Trophoblast cell (in vitro differentiated cells and primary cell): ENCODE measurements around the gene OTOL1.

Experiments used
- DNase-seq, 2 donors: peaks; one replicate each; pipeline ENCODE4 v3.0.0-alpha.2; 2016
- H2AFZ ChIP-seq: 2 replicates; pipeline ENCODE4 v1.6.1; 2013; ENCODE audit warnings: low read length, moderate library complexity, mild to moderate bottlenecking; ENCODE audit not compliant: insufficient read depth, poor library complexity
- H2AK5ac ChIP-seq: 2 replicates; pipeline ENCODE4 v1.6.1; 2013; ENCODE audit warnings: mild to moderate bottlenecking, low read length
- H2BK120ac ChIP-seq: 2 replicates; pipeline ENCODE4 v1.6.1; 2013; ENCODE audit warnings: low read length, mild to moderate bottlenecking, moderate library complexity; ENCODE audit not compliant: insufficient read depth, poor library complexity
- H2BK12ac ChIP-seq: 2 replicates; pipeline ENCODE4 v1.6.1; 2013; ENCODE audit warnings: mild to moderate bottlenecking, low read length, moderate library complexity
- H2BK5ac ChIP-seq: 2 replicates; pipeline ENCODE4 v1.6.1; 2013; ENCODE audit warnings: low read length, low read depth, moderate library complexity, mild to moderate bottlenecking; ENCODE audit not compliant: poor library complexity
- H3K14ac ChIP-seq: 2 replicates; pipeline ENCODE4 v1.6.1; 2013; ENCODE audit warnings: mild to moderate bottlenecking, low read length
- H3K18ac ChIP-seq: 2 replicates; pipeline ENCODE4 v1.6.1; 2013; ENCODE audit warnings: mild to moderate bottlenecking, low read length
- H3K23ac ChIP-seq: 2 replicates; pipeline ENCODE4 v1.6.1; 2013; ENCODE audit warnings: low read length
- H3K27ac ChIP-seq: 2 replicates; pipeline ENCODE4 v1.5.1; 2013; ENCODE audit warnings: low read depth, mild to moderate bottlenecking, inconsistent platforms, low read length, moderate library complexity
- H3K27me3 ChIP-seq: 2 replicates; pipeline ENCODE4 v1.6.1; 2013; ENCODE audit warnings: inconsistent platforms, mild to moderate bottlenecking, low read length, moderate library complexity; ENCODE audit not compliant: insufficient read depth
- H3K36me3 ChIP-seq, 2 experiments: 1 replicate in 1 of 2; 2 replicates in 1 of 2; pipeline ENCODE4 v1.6.1; 2013; ENCODE audit warnings: low read length in 2 of 2, mild to moderate bottlenecking in 2 of 2, moderate library complexity in 1 of 2; ENCODE audit not compliant: insufficient read depth in 2 of 2, control insufficient read depth in 1 of 2
- H3K4ac ChIP-seq: 2 replicates; pipeline ENCODE4 v1.6.1; 2013; ENCODE audit warnings: low read depth, mild to moderate bottlenecking, low read length, moderate library complexity
- H3K4me1 ChIP-seq, 2 experiments: 1 replicate in 1 of 2; 2 replicates in 1 of 2; pipeline ENCODE4 v1.6.1; 2013; ENCODE audit warnings: low read length in 2 of 2, mild to moderate bottlenecking in 2 of 2, moderate library complexity in 1 of 2; ENCODE audit not compliant: insufficient read depth in 2 of 2, control insufficient read depth in 1 of 2
- H3K4me2 ChIP-seq: 2 replicates; pipeline ENCODE4 v1.6.1; 2013; ENCODE audit warnings: inconsistent platforms, mild to moderate bottlenecking, low read length, moderate library complexity
- H3K4me3 ChIP-seq: 2 replicates; pipeline ENCODE4 v1.5.1; 2013; ENCODE audit warnings: mild to moderate bottlenecking, low read depth, low read length, inconsistent platforms
- H3K79me1 ChIP-seq: one replicate; pipeline ENCODE4 v1.6.1; 2013; ENCODE audit warnings: low read length
- H3K79me2 ChIP-seq: 2 replicates; pipeline ENCODE4 v1.6.1; 2013; ENCODE audit warnings: low read length, mild to moderate bottlenecking; ENCODE audit not compliant: control insufficient read depth, insufficient read depth, poor library complexity
- H3K9ac ChIP-seq: 2 replicates; pipeline ENCODE4 v1.6.1; 2013; ENCODE audit warnings: mild to moderate bottlenecking, low read length
- H3K9me3 ChIP-seq: 2 replicates; pipeline ENCODE4 v1.6.1; 2013; ENCODE audit warnings: low read depth, mild to moderate bottlenecking, control low read depth, inconsistent platforms, low read length; ENCODE audit not compliant: insufficient read depth
- H4K12ac ChIP-seq: 2 replicates; pipeline ENCODE4 v1.6.1; 2013; ENCODE audit warnings: low read depth, mild to moderate bottlenecking, low read length, moderate library complexity
- H4K8ac ChIP-seq: 2 replicates; pipeline ENCODE4 v1.6.1; 2013; ENCODE audit warnings: low read depth, mild to moderate bottlenecking, low read length, moderate library complexity
- H4K91ac ChIP-seq: one replicate; pipeline ENCODE4 v1.6.1; 2013; ENCODE audit warnings: low read depth, mild to moderate bottlenecking, low read length, moderate library complexity
- WGBS: extraction: QIAGEN DNeasy Blood & Tissue Kit; methylation state at CpG from one replicate; pipeline ENCODE4 v1.1.7; 2013; ENCODE audit warnings: missing lambda C conversion rate; ENCODE audit not compliant: insufficient read length, insufficient coverage; ENCODE audit errors: extremely low coverage; 5-methylcytosine and 5-hydroxymethylcytosine counted together

OTOL1 gene

DNA sequence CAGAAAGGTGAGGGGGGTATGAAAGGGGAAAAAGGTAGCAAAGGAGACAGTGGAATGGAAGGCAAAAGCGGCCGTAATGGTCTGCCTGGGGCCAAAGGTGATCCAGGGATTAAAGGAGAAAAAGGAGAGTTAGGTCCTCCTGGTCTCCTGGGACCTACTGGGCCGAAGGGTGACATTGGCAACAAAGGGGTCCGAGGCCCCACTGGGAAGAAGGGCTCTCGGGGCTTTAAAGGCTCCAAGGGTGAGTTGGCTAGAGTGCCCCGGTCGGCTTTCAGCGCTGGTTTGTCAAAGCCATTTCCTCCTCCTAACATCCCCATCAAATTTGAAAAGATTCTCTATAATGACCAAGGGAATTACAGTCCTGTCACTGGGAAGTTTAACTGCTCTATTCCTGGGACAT is 6.7 kb downstream of the OTOL1 start:
- no peak for DNase-seq
- Histone ChIP-seq H2BK120ac (no peak overlapping the region), H2AK5ac (no peak overlapping the region), H2BK5ac (no peak overlapping the region), H3K36me3 (no peaks in the 10 kb centered on the region), H3K14ac (no peak overlapping the region), H3K9ac (no peak overlapping the region), H3K79me2 (no peaks in the 10 kb centered on the region), H3K23ac (no peak overlapping the region), H3K27ac (no peak overlapping the region), H3K4me3 (no peak overlapping the region), H3K27me3 (no peaks in the 10 kb centered on the region), H4K12ac (no peak overlapping the region), H2AFZ (no peak overlapping the region), H4K8ac (no peak overlapping the region), H4K91ac (no peak overlapping the region), H2BK12ac (no peak overlapping the region), H3K4ac (no peak overlapping the region), H3K4me2 (no peak overlapping the region), H3K79me1 (no peaks in the 10 kb centered on the region), H3K9me3 (no peaks in the 10 kb centered on the region), H3K4me1 (no peaks in the 10 kb centered on the region), H3K18ac (no peak overlapping the region)
- no CpG with 5 or more reads among the region's 8 CpGs for WGBS

DNA sequence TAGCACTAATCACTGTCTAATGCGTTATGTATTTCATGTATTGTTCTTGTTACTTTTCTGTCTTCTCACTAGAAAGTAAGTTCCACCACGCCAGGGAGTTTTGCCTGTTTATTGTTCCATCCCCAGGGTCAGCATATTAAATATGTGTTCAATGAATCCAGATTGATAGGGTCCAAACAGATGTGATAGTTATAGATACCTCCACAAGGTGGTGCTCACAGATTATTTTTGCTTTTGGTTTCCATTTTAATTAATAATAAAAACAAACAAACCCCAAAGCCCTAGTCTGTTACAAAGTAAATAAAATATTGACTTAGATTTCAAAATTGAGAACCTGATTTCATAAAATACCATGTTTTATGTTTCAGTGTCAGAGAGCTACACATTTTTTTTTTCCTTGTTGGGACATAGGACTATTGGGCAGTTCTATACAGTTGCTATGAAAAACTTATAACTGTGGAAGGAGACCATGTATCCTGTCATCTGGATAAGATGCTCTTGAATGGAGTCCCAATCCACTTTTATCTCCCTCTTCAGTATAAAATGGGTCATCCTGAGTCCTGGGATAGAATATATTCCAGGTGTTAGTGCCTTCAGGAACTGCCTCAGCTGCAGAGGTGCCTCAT is 12.4 kb downstream of the OTOL1 start:
- H3K18ac ChIP-seq = no peak overlapping the region
- H2BK12ac ChIP-seq = no peak overlapping the region
- no peak overlapping the region for H3K23ac ChIP-seq
- no peak overlapping the region for H3K4me2 ChIP-seq
- no peak overlapping the region for H3K9ac ChIP-seq
- no peak overlapping the region for H2BK5ac ChIP-seq
- no peak overlapping the region for H2BK120ac ChIP-seq
- no peaks in the 10 kb centered on the region for H3K79me2 ChIP-seq
- H2AK5ac ChIP-seq = no peak overlapping the region
- no peak overlapping the region for H4K12ac ChIP-seq
- H3K4me1 ChIP-seq = no peaks in the 10 kb centered on the region
- H3K4ac ChIP-seq = no peak overlapping the region
- H2AFZ ChIP-seq = no peak overlapping the region
- H3K9me3 ChIP-seq = no peaks in the 10 kb centered on the region
- no CpG with 5 or more reads among the region's 2 CpGs for WGBS
- H3K36me3 ChIP-seq = no peaks in the 10 kb centered on the region
- H3K27ac ChIP-seq = no peak overlapping the region
- peak in 1 of 2 donors; percentile 34 for DNase-seq
- H3K14ac ChIP-seq = no peak overlapping the region
- H4K91ac ChIP-seq = no peak overlapping the region
- no peak overlapping the region for H3K4me3 ChIP-seq
- H3K79me1 ChIP-seq = no peaks in the 10 kb centered on the region
- H3K27me3 ChIP-seq = no peaks in the 10 kb centered on the region
- H4K8ac ChIP-seq = no peak overlapping the region

DNA sequence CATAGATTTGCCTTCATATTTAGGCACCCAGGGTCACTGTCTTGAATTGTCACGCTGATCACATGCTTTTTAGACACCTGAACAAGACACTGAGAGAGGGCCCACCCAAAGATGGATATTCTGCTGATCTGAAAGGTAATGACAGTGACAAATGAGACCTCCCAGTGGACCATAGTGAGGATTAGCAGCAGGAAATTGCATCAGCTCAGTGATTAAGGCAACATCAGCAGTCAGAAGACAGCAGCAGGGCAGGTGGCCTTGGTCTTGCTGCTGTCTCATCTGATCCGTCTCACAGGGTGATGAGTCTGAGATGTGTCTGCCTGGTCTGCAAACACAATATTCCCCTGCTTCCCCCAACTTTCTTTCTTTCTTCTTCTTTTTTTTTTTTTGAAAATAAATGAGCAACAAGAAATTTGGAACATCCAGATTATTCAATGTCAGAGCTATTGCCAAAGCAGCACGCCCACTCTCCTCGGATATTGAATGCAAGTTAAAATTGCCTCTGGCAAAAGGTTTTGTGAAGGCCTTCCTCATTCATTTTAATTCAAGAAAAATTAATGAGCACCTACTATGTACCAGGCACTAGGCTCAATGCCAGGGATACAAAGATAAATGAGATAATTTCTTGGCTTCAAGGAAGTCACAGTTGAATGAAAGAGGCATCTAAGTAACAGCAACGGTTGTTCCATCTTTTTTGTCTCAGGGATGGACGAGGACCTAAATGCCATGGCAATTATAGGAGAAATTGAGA is 14.1 kb downstream of the OTOL1 start:
- Histone ChIP-seq H3K27ac (no peak overlapping the region), H2BK120ac (no peak overlapping the region), H3K79me2 (no peaks in the 10 kb centered on the region), H2BK5ac (no peak overlapping the region), H3K9ac (no peak overlapping the region), H3K4ac (no peak overlapping the region), H2AFZ (no peak overlapping the region), H3K18ac (no peak overlapping the region), H3K4me2 (no peak overlapping the region), H3K27me3 (no peaks in the 10 kb centered on the region), H3K79me1 (no peaks in the 10 kb centered on the region), H3K36me3 (no peaks in the 10 kb centered on the region), H3K23ac (no peak overlapping the region), H2BK12ac (no peak overlapping the region), H4K91ac (no peak overlapping the region), H3K4me3 (no peak overlapping the region), H3K14ac (no peak overlapping the region), H3K9me3 (no peaks in the 10 kb centered on the region), H2AK5ac (no peak overlapping the region), H3K4me1 (no peaks in the 10 kb centered on the region), H4K12ac (no peak overlapping the region), H4K8ac (no peak overlapping the region)
- no peak for DNase-seq
- no CpG with 5 or more reads among the region's 6 CpGs for WGBS

DNA sequence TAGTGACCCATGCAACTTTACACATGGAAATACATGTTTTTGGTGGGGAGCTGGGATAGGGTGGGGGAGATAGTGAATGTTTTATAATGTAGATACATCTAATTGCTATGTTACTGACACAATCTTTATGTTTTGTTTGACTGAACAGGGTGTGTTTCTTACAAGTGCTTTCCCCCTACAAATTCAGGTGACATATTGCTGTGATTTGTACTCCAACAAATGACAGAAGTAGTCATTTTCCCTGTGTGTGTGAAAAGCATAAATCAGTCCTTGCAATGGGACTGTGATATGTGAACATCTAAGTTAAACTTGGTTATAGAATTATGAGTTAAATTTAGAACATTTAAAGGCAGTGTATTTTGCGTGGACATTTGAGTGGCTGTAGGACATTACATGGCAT is 27.3 kb downstream of the OTOL1 start:
- H3K23ac ChIP-seq = no peak overlapping the region
- H3K79me2 ChIP-seq = no peaks in the 10 kb centered on the region
- no peak overlapping the region for H2BK120ac ChIP-seq
- no peak overlapping the region for H2BK5ac ChIP-seq
- H2BK12ac ChIP-seq = no peak overlapping the region
- no peak overlapping the region for H4K12ac ChIP-seq
- no peak for DNase-seq
- H3K4ac ChIP-seq = no peak overlapping the region
- no peak overlapping the region for H2AK5ac ChIP-seq
- no peak overlapping the region for H3K9ac ChIP-seq
- no peaks in the 10 kb centered on the region for H3K36me3 ChIP-seq
- no peaks in the 10 kb centered on the region for H3K79me1 ChIP-seq
- H3K27me3 ChIP-seq = no peaks in the 10 kb centered on the region
- no peak overlapping the region for H3K18ac ChIP-seq
- WGBS = no CpG with 5 or more reads among the region's 1 CpG
- H2AFZ ChIP-seq = no peak overlapping the region
- no peak overlapping the region for H3K4me3 ChIP-seq
- no peak overlapping the region for H3K4me2 ChIP-seq
- H3K27ac ChIP-seq = no peak overlapping the region
- no peaks in the 10 kb centered on the region for H3K4me1 ChIP-seq
- no peak overlapping the region for H4K91ac ChIP-seq
- H3K14ac ChIP-seq = no peak overlapping the region
- H3K9me3 ChIP-seq = no peaks in the 10 kb centered on the region
- no peak overlapping the region for H4K8ac ChIP-seq
